ENCODE results near the gene OR2T4.

DNA sequence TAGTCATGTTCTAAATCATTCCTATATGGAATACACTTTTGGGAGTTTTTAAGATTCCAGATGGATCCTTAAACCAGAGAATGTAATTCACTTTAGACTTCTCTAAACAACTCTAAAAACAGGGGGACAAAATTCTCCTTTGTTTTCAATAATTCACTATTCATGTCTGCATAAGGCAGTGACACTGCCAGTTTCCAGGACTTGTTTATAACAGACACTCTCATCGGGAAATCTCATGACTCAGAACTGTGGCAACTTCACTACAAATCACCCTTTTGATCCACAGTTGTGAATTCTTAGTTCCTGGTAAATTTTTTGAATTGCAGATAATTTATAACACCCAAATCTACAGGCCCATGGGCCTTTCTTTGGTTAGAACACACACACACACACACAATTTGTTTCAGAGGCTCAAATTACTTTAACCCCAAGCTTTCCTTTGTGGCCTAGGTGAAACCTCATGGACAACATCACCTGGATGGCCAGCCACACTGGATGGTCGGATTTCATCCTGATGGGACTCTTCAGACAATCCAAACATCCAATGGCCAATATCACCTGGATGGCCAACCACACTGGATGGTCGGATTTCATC lies at the start of gene OR2T4:
- no peak for TF ChIP-seq ZNF384 (IDR thresholded peaks at IDR 0.05)
- TF ChIP-seq BHLHE40 (IDR thresholded peaks at IDR 0.05; ENCODE audit: borderline replicate concordance) = no peak
- no peak for TF ChIP-seq FOXK2 (IDR thresholded peaks at IDR 0.05)
